22Rv1 (cell line): ENCODE results near the gene SLC30A4.

Experiments
- CTCF ChIP-seq: fragments of 450-650 bp; IDR thresholded peaks from 2 replicates; pipeline ENCODE4 v1.5.1; 2017; ENCODE audit warnings: mild to moderate bottlenecking
- ZFX ChIP-seq: fragments of 450-650 bp; IDR thresholded peaks from 2 replicates; pipeline ENCODE4 v1.6.1; 2017; ENCODE audit warnings: antibody characterized with exemption, borderline replicate concordance

- TF ChIP-seq CTCF (no peak), ZFX (no peak)
Measured at GRCh38 chr15:45486317-45486716, 36.2 kb downstream of the SLC30A4 start.
